OCI-LY3 (cell line): ENCODE results near the gene TBXT.

Experiments used
- CTCF ChIP-seq: fragments of 200-600, 300-600 bp; sonication (generic); IDR thresholded peaks from 2 replicates; pipeline ENCODE4 v1.5.1; 2014; ENCODE audit warnings: antibody characterized with exemption, low read length, low read depth
- EZH2phosphoT487 ChIP-seq: fragments of 200-600 bp; shearing (Covaris generic); IDR thresholded peaks from 2 replicates; pipeline ENCODE4 v1.6.1; 2018; ENCODE audit warnings: antibody characterized with exemption, mixed run types, low read depth

DNA sequence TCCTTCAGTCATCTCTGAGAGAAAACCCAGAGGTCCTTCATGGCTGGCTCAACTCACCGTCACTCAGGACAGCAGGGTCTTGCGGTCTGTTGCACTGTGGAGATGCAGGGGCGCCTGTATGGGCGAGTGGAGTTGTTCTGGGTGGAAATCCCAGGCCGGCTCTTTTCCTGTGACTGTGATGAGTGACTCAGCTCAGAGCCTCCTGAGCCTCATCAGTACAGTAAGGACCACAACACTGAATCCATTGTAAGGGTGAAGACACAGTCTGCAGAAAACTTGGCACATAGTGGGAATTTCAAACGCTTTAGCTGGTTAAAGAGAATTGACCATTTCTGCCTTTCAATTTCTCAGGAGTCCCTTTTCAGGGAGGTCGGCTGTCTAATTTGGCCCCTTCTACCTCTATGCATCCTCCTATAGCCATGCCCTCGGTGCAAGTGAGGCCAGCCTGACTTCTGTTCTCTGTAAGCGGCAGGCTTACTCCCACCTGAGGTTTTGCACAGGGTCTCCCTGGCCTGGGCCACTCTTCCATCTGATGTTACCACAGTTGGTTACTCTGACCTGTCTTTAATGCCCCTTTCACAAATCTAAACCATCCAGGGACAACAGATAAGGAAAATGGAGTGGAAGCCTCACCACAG, 35.5 kb upstream of the TBXT start:
- no peak for TF ChIP-seq CTCF
- TF ChIP-seq EZH2phosphoT487, result no peak
